NCI-H2107 (cell line): Measurements from ENCODE around the gene TOR1B.

Experiments
- DNase-seq: peaks from one replicate; lab custom pipeline; 2025; lab: John Stamatoyannopoulos, UW

TOR1B gene

DNA sequence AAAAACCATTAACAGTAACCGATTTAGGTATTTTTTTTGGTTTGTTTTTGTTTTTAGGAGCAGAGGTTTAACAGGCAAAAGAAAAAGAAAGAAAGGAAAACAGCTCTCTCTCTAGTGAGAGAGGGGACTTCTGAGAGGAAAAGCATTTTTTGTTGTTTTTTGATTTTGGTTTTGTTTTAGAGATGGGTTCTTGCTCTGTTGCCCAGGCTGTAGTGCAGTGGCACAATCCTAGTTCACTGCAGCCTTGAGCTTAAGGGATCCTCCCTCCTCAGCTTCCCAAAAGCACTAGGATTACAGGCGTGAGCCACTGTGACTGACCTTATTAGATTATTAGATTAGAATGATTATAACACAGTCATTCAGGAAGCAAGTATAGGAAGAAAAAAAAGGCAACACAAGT lies 42.4 kb downstream of the TOR1B start:
- no peak for DNase-seq

DNA sequence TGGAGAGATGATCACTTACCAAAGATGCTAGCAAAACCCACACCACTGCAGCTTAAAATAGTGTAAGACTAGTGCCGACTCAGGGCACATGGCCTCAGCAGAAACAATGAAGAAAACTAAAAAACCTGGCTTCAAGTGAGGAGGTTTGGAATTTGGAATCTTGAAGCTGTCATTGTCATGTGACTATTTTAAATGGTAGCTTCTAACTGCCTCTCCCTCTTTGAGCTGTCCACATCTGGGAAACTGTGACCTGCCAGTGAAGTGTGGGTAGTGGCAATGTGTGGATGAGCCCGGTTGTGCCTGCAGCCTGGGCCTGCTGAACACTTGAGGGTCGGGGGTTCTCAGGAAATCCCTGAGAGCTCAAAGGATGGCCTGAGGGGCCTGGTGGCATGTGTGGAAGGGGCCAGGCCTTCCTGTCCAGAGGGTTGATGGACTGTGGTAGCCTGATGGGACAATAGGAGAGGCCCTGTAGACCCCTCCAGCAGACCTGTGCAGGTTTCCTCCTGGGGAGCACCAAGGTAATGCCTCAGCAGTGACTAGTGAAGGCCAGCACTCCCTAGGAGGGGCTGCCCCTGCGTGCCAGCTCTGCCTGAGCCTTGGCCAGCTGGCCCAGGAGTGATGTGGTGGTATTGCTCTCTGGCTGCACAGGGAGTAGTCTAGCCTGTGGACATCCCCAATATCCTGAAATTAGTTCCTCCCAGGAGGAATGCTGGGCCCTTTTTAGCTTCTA lies 45.9 kb downstream of the TOR1B start:
- no peak for DNase-seq

DNA sequence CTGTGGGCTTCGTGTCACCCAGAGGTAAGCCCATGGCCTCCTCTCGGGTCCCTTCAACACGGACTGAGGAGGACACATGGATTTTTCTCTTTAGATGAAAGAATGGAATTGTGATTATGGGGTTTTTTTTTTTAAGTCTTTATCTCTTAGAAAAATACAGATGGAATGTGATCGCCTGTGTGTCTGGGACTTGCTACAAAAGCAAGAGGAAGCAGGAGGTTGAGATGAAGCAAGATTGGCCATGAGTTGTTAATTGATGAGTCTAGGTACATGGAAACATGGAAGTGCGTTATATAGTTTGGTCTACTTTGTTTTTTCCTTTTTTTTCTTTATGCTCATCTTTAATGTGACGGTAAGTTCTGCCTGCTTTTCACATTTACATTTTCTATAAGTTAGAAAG lies 46.9 kb downstream of the TOR1B start:
- no peak for DNase-seq

DNA sequence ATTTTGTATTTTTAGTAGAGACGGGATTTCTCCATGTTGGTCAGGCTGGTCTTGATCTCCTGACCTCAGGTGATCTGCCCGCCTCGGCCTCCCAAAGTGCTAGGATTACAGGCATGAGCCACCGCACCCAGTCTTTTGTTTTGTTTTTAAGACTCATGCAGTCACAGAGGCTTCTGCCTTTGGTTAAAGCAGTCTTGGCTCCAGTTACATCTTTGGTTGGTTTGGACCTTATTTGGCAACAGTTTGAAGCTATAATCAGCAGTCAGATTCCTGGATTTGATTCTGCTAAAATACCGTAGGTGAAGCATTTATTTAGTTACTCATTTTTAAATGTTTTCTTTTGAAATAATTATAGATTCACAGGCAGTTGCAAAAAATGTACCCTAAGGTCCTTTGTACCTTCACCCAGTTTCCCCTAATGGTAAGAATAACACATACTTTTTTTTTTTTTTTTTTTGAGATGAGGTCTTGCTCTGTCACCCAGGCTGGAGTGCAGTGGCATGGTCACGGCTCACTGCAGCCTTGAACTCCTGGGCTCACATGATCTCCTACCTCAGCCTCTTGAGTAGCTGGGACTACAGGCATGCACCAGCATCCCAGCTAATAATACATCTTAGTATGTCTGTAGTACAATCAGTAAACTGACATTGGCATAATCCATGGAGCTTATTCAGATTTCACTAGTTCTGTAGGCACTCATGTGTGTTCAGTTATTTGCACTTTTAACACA lies 48.0 kb downstream of the TOR1B start:
- no peak for DNase-seq

DNA sequence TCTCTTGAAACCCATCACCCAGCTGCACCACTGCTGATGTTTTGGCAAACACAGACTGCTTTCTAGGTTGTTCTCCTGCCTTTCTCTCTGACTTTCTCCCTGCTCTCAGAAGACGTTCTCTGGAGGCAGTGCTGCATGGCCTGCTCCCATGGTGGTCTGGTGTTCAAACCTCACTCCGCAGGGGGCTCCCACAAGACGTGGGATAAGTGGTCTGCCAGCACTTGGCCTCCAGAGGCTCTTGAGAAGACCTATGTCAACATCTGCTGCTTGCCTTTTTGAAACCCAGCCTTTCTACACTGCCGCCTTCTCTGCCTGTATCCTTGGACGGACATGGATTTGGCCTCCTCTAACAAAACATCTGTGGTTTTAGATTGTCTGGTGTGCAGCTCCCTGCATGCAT lies 48.8 kb downstream of the TOR1B start:
- DNase-seq: no peak

DNA sequence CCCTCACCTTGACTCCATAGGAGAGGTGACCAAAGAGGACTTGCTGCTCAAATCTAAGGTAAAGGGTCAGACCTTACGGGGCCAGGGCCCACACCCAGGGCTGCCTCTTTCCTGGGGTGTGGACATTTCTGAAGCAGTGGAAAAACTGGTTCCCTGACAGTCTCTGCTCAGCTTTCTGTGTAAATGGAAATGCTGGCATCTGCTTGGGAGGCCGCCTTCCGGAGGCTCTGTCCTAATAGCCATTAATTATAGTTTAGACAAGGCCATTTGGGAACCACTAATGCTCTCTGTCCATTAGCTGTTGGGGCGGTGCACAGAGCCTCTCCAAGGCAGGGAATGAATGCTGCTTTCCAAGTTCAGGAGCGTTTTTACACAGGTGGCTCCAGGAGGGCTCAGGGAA lies 49.6 kb downstream of the TOR1B start:
- no peak for DNase-seq

DNA sequence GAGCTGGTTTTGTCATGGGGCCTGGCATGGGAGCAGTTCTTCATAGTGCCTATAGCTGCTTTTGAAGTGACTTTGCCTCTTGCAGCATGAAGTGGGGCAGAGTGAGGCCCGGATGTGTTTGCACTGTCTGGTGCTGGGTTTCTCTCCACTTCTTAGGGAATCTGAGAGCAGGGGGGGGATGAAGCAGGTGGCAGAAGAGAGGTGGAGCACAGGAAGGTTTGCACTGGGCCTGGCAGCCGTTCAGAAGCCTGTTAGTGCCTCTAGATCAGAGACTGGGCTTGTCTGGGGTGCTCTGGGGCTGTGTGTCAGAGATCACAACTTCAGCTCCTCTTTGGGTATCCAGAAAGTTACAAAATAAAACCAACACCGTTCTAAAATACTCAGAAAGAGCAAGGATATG lies 50.6 kb downstream of the TOR1B start:
- DNase-seq: peak; percentile 22

DNA sequence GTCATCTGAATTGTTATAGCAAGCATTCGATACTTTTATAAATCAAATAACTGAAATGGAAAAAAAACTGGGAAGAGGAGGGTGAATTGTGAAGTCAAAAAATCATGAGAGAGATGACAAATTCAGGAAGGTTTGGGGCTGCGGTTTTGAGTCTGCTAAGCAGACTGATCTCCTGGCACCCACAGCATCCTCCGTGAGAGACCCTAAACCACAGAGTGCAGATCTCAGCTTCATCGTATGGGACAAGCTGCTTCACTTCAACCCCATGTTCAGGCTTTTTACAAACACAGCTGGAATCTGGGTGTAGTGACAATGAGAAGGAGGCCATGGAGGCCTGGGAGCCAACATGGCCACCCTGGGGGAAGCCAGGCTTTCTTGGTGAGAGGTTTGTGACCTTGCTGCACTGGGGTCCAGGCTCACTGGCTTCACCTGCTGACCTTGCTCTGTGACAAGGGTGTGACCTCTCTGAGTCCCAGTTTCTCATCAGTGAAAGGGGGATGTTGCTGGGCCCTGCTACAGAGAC lies 51.7 kb downstream of the TOR1B start:
- no peak for DNase-seq

DNA sequence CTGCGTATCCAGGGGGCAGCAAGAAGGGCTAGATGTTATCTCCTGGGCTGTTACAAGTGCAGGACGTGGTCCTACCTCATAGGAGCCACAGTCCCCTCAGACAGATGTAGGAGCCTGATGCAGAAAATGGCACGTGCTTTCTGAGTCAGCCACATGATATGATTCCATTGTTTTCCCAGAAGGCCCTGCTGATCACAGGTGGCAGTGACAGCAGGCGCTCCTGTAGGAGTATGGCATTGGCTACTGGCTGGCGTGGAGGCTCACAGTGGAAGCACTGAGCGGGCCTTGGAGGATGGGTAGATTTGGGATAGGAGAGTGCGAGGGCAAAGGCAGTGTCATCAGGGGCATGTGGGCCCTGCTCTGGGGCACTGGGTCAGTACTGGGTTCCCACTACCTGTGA lies 54.2 kb downstream of the TOR1B start:
- no peak for DNase-seq

DNA sequence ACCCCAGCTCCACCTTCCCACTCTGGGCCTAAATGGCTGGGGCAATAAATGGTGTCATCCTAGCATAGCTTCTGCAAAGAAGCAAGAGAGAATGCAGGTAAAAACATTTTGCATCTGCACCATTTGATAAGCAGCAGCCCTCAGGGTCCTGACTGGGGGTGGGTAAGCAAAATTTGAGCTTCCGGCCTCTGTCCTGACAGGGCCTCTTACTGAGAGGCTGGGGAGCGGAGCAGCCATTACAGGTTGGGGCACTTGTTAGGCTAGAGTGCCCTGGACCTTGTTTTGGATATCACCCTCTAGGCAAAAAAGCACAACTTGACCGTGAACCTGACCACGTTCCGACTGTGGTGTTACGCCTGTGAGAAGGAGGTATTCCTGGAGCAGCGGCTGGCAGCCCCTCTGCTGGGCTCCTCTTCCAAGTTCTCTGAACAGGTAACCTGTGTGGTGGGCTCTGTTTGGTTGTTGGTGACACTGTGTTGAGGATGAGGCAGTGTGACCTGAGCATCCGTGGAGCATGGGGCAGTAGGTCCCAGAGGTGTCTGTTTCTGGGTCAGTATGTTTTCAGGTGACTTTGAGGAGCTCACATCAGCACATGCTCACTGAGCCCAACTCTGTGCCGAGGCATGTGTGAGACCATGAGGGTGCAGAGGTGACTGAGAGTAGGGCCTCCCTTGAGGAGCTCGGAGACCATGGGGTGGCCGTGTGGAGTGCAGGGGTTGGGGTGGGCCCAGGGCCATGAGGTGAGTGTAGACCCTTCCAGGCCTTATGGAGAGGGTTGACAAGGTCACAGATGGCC lies 55.4 kb downstream of the TOR1B start:
- DNase-seq: no peak
